ENCODE results near the gene PCGF2.

- TF ChIP-seq CTCF (IDR thresholded peaks at IDR 0.05) (no peak), EP300 (IDR thresholded peaks at IDR 0.05) (no peak)
Measured at GRCh38 chr17:38741921-38742410, 6.2 kb downstream of the PCGF2 start.
